DMS79 treated with DMSO at 0.1 percent for 48 hours (cell line): ENCODE measurements around the gene ATP6V0C.
"Not testable (repeated sequence)": the region's sequence is repeated elsewhere in the genome, so short reads cannot be mapped to it uniquely, and the experiment has no call there.

Experiments
- DNase-seq: peaks from one replicate; lab custom pipeline; 2025; lab: John Stamatoyannopoulos, UW

The ATP6V0C gene

DNA sequence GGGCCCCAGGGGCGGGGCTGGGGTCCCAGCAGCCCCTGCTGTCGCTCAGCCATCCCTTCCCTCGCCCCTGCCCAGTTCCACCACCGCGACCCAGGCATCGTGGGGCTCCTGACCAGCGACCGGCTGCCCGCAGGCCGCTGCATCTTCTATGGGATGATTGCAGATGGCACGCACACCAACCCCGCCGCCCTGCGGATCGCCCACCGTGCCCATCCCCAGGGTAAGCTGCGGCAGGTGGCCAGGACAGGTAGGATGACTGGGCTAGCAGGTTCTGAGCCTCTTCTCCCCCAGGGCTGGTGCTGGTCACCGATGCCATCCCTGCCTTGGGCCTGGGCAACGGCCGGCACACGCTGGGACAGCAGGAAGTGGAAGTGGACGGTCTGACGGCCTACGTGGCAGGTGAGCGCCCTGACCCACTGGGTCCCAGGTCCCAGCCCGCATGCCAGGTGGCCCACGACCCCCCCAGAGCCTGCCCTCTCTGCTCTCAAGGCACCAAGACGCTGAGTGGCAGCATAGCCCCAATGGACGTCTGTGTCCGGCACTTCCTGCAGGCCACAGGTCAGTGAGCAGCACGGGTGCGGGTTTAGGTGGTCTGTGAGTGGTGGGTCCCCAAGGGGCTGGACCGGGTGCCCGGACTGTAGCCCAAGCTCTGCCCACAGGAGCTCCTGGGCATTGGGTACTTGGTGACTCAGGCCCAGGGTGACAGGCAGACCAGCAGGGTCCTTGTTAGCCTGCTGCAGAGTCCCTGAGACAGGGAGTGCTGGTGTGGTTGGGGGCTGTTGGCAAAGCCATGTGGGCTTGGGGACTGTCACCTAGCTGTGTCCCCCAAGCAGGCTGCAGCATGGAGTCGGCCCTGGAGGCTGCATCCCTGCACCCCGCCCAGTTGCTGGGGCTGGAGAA is 14.7 kb downstream of the ATP6V0C start:
- no peak for DNase-seq

DNA sequence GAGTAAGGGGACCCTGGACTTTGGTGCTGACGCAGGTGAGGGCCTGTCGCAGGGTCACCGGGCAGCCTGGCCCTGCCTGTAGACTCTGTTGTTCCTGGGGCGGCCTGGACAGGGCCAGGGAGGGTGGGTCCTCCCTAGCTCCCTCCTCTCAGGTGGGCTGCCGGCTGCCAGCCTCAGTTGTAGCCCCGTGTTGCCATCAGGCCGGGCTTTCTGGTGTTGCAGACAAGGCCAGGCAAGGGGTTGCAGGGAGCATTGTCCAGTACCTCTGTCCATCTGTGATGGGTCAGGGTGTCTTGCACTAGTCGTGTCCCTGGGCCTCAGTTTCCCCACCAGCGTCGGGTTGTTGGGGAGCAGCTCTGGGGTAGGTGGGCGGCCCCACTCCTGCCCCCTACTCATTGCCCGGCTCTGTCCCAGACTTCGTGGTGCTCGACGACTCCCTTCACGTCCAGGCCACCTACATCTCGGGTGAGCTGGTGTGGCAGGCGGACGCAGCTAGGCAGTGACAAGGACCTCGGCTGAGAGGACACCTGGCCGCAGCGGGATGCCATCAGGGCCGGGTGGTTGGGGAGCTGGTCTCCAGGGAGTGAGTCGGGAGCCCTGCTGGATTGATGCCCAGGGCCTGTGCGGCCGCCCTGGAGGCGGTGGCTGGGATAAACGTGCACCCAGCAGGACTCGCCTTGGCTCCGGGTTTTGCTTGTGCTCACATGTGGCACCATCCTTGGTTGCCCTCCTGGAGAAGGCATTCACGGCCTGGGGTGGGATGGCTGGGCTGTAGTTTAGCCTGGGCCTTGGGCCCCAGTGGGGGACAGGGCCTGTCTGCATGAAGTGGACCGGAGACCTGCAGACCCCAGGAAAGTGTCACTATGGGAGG is 15.5 kb downstream of the ATP6V0C start:
- no peak for DNase-seq

DNA sequence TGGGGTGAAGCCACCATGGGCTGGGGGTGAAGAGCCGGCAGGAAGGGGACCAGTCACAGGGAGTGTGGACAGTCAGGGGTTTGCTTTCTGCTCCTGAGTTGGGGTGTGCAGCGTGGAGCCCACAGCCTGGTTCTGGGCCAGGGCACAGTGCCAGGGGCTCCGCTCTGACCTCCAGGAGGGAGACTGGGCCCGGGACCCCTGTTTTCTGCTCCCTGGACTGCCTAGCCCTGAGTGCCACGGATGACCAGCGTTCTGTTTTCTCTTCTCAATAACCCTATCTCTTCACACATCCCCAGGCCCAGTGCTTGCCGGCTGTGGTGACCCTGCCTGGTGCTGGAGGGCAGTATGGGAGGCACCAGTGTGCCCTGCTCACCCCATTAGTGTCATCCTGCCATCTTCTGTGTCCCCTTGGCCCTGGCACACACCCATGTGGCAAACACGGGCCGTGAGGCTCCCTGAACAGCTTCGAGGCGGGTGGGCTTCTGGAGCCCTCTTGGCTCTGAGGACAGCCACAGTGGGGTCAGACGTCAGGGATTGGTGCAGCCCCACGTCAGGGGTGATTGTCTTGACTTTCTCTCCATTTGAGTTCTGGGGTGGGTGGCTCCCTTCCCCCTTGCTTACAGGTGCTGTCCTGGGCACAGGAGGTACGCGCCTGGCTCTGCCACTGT is 16.3 kb downstream of the ATP6V0C start:
- DNase-seq = no peak

DNA sequence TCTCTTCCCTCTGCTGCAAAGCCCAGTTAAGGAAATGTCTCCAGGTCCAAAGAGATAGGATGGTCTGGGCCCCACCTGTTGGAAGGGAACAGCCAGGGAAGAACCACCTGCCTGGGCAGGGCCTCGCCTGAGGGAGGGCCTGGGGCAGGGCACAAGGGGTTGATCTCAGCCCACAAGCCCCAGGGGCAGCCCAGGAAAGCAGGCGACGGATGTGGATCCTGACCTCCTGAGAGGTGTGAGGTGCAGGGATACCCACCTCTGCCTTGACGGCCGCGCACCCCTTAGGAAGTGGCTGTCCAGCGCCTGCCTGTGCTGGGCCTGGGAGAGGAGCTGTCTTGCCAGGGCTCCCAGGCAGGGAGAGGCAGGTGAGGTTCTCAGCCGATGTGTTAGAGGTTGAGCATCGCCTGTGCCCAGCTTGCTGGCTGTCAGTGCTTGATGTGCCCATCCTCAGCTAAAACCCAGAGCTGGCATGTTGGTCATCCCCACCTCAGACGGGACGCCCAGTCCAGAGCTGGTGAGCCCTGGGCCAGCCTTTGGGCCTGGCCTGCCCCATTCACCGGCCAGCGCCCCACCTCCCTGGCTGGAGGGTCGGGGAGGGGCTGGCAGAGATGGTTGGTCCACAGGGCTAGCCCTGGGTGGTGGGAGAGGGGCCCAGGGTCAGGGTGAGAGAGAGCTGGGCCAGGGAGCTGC is 17.0 kb downstream of the ATP6V0C start:
- DNase-seq = no peak

DNA sequence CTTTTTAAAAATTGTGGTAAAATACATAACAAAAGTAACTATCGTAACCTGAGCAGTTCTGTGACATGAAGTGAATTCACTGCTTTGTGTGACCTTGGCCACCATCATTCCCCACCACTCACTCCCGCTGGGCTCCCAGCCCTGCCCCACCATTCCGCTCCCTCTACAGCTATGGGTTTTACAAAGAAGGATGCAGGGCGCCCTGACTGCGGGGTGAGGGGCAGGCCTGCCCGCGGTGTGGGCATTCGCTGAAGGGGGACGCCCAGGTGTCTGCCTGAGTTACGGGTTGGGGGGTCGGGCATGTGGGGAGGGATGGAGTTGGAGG is 17.6 kb downstream of the ATP6V0C start, which contains the start of gene CEMP1:
Gene CEMP1 (minus strand): TSS at position 38 of the 325 bp plus-strand sequence. CDS start 335 bp downstream, outside the sequence.
- no peak for DNase-seq

DNA sequence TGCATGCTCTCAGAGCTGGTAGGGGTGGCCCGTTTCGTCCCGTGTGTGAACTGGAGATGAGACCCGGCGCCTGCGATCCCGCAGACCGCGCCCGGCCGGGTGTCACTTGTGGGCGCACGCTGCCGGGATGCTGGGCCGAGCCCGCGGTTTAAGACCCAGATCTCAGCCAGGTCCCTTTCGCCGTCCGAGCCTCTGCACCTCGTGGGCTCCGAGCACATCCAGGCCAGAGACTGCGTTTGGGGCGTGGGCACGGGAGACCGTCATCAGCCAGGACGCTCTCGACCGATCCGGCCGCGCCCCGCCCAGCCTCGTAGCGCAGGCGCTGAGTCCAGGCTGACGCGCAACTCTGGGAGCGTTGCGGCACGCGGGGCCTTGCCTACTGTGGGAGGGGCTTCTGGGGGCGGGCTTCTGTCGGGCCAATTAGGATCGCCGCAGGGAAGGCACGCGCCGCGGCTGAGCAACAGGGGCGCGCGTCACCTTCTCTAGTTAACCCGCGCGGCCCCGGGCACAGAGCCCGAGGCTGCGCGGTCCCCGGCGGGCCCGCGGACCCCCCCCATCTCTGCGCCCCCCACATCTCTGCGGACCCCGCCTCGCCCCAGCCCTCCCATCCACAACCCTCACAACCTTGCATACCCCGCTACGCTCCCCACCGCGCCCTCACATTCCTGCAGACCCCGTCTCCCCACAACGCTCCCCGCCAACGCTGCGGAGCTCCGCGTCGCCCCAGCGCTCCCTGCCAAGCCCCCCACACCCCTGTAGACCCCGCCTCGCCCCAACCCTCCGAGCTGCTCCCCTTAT is 18.1 kb downstream of the ATP6V0C start:
- peak; percentile 85 for DNase-seq

DNA sequence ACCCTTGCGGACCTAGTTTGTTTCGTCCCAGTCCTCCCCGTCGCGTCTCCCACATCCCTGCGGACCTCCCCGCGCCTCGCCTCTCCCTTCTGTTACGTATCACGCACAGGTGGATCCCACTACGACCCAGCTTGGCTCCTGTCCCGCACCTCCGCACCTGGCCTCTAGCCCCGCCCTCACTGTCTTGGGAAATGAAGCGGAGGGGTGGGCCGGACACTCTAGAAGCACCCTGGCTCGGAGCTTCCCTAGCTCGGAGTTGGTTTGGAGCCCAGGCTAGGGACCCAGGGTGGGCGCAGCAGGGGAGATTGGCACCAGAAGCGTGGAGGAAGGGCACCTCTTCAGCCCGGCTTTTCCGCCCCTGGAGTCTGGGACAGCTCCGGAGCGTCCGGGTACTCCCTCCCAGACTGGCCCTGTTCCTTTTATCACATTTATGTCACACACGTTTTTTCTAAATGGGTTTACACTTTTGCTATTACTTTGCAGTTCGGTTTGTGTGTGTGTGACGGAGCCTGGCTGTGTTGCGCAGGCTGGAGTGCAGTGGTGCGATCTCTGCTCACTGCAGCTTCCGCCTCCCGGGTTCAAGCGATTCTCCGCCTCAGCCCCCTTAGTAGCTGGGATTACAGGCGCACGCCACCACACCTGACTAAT is 18.9 kb downstream of the ATP6V0C start:
- DNase-seq = peak; percentile 56

DNA sequence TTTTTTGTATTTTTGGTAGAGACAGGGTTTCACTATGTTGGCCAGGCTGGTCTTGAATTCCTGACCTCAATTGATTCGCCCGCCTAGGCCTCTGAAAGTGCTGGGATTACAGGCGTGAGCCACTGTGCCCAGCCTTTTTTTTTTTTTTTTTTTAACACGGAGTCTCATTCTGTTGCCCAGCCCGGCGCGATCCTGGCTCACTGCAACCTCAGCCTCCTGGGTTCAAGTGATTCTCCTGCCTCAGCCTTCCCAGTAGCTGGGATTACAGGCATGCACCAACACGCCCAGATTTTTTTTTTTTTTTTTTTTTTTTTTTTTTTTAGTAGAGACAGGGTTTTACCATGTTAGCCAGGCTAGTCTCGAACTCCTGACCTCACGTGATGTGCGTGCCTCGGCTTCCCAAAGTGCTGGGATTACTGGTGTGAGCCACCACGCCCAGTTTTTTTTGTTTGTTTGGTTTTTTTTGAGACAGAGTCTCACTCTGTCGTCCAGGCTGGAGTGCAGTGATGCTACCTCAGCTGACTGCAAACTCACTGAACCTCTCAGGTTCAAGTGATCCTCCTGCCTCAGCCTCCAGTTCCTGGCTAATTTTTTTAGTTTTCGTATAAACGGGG is 19.5 kb downstream of the ATP6V0C start:
- DNase-seq = not testable (repeated sequence)

DNA sequence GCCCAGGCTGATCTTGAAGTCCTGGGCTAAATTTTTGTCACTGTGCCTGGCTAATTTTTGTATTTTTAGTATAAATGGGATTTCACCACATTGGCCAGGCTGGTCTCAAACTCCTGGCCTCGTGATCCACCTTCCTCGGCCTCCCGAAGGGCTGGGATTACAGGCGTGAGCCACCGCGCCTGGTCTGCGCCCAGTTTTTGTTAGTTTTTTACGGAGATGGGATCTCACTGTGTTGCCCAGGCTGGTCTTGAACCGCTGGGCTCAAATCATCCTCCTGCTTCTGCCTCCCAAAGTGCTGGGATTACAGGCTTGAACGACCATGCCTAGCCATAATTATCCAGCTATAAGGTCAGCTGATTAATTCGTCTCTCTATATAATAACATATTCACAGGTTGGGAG is 20.2 kb downstream of the ATP6V0C start:
- DNase-seq = no peak

DNA sequence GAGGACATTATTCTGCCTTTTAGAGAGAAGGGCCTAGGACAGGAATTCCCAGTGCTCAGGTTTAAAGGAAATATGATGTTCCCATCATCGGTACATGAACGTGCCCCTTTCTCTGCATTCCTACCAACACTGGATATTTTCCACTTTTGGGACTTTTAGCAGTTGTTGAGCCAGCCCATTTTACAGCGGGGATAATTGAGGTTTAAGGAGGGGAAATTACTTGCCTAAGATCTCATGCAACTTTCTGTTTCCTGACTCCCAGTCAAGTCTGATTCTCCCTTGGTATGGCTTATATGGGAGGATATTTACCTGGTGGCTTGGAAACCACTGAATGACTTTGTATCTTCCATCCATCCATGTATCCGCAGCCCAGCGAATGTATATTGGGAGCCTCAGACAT is 20.6 kb downstream of the ATP6V0C start:
- DNase-seq = not testable (repeated sequence)

DNA sequence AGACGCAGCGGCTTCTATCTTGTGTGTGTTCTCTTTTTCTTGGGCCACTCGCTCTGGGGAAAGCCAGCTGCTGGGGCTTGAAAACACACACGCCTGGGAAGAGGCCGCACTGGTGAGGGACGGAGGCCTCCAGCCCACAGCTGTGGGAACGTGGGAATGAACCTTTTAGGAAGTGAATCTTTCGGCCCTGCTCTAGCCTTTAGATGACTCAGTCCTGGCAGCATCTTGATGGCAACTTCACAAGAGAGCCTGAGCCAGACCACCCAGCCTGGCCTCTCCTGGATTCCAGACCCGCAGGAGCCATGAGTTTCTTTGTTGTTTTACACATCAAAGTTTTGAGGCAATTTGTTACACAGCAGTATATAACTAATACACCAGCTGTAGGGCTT is 21.9 kb downstream of the ATP6V0C start:
- no peak for DNase-seq

DNA sequence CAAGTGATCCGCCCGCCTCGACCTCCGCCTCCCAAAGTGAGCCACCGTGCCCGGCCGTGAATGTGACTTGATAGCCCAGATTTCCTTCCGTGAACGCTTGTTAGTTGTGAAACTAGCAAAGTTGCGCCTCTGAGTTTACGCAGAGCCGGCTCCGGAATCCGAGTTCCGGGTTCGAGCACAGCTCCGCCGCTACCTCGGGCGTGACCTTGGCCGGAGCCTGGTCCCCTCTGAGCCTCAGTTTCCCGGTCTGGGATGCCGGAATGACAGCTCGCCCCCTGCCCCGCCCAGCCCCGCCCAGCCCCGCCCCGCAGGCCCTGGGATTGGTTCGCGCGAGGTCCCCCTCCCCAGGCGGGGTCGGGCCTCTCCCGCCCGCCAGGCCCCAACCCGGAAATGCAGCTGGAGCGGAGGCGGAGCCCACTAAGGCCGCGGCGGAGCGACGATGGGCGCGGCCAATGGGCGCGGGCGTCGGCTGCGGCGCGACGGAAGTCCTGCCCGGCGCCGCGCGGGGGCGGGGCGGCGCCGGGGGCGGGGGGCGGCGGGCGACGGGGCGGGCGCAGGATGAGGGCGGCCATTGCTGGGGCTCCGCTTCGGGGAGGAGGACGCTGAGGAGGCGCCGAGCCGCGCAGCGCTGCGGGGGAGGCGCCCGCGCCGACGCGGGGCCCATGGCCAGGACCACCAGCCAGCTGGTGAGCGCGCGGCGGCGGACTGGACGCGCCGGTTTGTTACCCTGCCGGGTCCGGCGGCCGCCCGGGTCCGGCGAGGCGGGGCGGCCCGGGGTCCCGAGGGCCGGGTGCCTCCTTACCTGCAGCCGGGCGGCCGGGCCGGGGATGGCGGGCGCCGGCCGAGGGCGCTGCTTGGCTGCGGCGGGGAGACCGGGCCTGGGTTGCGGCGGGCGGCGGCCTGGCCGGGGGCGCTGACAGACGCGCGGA is 24.0 kb downstream of the ATP6V0C start, which contains the start of gene PDPK1:
Gene PDPK1 (plus strand): TSS at position 571 of the 929 bp plus-strand sequence. CDS start 92 bp downstream, at position 663.
- DNase-seq = peak; percentile 63

DNA sequence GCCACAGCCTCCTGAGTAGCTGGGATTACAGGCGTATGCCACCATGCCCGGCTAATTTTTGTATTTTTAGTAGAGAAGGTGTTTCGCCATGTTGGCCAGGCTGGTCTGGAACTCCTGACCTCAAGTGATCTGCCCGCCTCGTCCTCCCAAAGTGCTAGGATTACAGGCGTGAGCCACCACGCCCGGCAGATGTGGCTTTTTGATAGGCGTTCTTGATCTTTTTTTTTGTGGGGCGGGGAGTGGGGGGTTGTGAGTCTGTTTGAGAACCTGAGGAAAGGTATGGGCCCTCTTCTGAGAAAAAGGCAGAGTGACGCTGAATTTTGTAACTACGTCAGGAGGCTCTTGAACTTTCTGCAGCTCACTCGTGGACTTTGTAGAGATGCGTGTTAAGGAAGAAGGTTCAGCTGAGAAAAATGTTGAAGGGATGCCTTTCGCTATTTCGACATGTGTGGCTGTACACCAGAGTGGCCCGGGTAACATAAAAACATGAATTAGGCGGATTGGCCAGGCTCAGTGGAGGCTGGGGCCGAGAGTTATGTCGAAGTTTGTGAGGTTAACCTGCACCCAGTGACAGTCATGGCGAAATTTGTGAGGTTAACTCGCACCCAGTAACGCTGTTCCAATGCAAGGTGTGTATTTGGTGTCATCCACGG is 25.6 kb downstream of the ATP6V0C start:
- DNase-seq = not testable (repeated sequence)

DNA sequence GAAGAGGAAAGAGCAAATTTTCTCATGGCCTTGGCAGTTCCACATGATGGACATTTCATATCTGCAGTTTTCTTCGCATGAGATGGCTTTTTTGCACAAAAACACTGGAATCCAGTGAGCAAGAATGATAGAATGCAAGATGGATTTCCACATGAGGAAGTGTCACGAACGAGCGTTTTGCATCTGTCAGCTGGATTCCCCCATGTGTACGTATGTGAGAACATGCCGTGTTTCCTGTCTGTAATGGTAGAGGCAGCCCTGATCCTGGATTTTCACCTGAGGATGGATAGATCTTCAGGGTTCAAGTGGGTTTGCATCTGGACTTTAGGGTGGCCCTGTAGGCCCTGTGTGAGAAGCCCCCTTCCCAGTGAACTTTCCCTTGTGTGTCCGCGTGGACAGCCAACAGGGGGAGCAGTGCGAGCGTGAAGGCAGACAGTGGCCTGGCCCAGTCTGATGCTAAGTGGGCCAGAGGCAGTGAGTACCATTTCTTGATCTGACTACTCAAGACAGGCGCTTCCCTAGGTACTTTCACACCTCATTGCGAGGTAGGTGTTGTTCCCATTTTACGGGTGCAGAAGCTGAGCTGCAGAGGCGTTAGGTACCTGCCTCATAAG is 26.2 kb downstream of the ATP6V0C start:
- DNase-seq = not testable (repeated sequence)

DNA sequence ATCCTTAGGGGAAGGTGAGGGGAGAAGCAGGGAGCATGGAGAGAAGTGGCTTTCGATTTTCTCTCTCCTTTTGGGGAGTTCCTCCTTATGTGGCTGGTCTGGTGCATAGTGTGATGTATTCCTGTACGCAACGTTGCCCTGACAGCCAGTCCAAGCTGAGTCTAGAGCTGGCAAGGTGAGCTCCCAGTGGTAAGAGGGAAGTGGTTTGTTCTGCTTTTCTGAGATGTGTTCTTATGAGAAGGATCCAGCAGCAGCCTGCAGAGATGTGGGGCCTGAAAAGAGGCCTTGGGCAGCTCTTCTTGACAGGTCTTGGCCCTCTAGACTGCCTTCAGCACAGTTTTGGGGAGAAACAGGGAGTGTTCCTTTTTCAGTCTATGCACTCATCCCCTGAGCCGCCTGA is 27.2 kb downstream of the ATP6V0C start:
- not testable (repeated sequence) for DNase-seq

DNA sequence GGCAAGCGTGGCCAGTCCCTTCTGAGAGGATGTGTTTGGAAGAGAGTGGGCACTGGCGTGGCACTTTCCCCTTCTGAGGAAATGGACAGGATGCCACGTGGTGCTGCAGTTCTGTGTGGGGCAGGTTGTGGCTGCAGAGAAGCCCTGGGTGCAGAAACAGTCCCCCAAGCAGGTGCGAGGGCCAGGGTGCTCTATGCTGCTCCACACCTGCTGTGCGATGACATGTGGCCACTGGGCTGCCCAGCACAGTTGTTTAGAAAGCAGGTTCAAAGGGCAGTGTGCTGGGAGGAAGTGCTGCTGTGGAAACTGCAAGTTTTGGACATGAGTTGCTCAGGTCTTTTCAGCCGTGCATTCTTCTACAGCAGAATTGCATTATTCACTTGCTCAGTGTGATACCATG is 27.7 kb downstream of the ATP6V0C start:
- not testable (repeated sequence) for DNase-seq

DNA sequence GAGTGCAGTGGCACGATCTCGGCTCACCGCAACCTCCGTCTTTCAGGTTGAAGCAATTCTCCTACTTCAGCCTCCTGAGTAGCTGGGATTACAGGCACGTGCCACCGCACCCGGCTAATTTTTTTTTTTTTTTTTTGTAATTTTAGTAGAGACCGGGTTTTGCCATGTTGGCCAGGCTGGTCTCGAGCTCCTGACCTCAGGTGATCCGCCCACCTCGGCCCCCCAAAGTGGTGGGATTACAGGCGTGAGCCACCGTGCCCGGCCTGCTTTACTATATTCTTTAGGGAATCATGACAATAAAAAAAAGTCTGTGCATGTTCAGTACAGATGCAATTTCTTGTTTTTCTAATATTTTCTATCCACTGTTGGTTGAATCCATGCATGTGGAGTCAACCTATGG is 30.0 kb downstream of the ATP6V0C start:
- not testable (repeated sequence) for DNase-seq
